GM12891 (cell line): ENCODE results near the gene SLC25A39.

Source experiments
- DNase-seq: peaks from one replicate; pipeline ENCODE4 v3.0.0; 2011; ENCODE audit warnings: low spot score; ENCODE audit not compliant: insufficient read length
- FAIRE-seq: peaks from 2 replicates; lab custom pipeline; 2011; peaks lifted over from hg19 to GRCh38; lab: Jason Lieb, UNC
- PAX5 ChIP-seq: IDR thresholded peaks from 2 replicates; pipeline ENCODE4 v1.6.1; 2011; ENCODE audit warnings: low read length, moderate library complexity, mild to moderate bottlenecking; ENCODE audit not compliant: insufficient read depth, severe bottlenecking
- POLR2A ChIP-seq: IDR thresholded peaks from 2 replicates; pipeline ENCODE4 v1.6.1; 2011; ENCODE audit warnings: low read depth, low read length, control low read depth
- POLR2AphosphoS5 ChIP-seq: IDR thresholded peaks from 2 replicates; pipeline ENCODE4 v1.6.1; 2011; ENCODE audit warnings: low read depth, low read length, control low read depth
- POU2F2 ChIP-seq: IDR thresholded peaks from 2 replicates; pipeline ENCODE4 v1.6.1; 2011; ENCODE audit warnings: low read depth, mild to moderate bottlenecking, control low read depth, low read length, moderate library complexity
- SPI1 ChIP-seq: IDR thresholded peaks from 2 replicates; pipeline ENCODE4 v1.6.1; 2011; ENCODE audit warnings: low read depth, low read length, control low read depth
- TAF1 ChIP-seq: IDR thresholded peaks from 2 replicates; pipeline ENCODE4 v1.6.1; 2011; ENCODE audit warnings: low read depth, low read length, control low read depth

Gene SLC25A39

GRCh38 chr17:44307387-44308186 lies 17.0 kb downstream of the SLC25A39 start:
- FAIRE-seq (no peak), DNase-seq (no peak)
- TF ChIP-seq POLR2AphosphoS5, result no peak
- TF ChIP-seq PAX5, result no peak
- TF ChIP-seq POLR2A, result no peak
- TF ChIP-seq TAF1, result no peak
- no peak for TF ChIP-seq SPI1
- TF ChIP-seq POU2F2, result no peak

GRCh38 chr17:44304651-44305050 lies 20.0 kb downstream of the SLC25A39 start:
- no peak for DNase-seq
- TF ChIP-seq POU2F2 (no peak), PAX5 (no peak), SPI1 (no peak), TAF1 (no peak), POLR2AphosphoS5 (no peak), POLR2A (no peak)
- FAIRE-seq, result no peak

GRCh38 chr17:44297975-44298374 lies 26.6 kb downstream of the SLC25A39 start:
- TF ChIP-seq POLR2A (no peak), POLR2AphosphoS5 (no peak), TAF1 (no peak), SPI1 (no peak), POU2F2 (no peak), PAX5 (no peak)
- FAIRE-seq, result no peak

GRCh38 chr17:44293509-44294226 lies 31.0 kb downstream of the SLC25A39 start:
- no peak for FAIRE-seq
- no peak for DNase-seq
- TF ChIP-seq POLR2AphosphoS5 (no peak), PAX5 (no peak), POU2F2 (no peak), SPI1 (no peak), POLR2A (no peak), TAF1 (no peak)

More at GRCh38 chr17:44297975-44298374, 26.6 kb downstream of the SLC25A39 start:
- DNase-seq, result no peak

- DNase-seq (no peak), FAIRE-seq (no peak)
- TF ChIP-seq PAX5 (no peak), TAF1 (no peak), POLR2AphosphoS5 (no peak), SPI1 (no peak), POLR2A (no peak), POU2F2 (no peak)
These were observed 37.0 kb downstream of the SLC25A39 start for GRCh38 chr17:44287651-44288050.

- no peak for TF ChIP-seq TAF1
- TF ChIP-seq SPI1, result no peak
- TF ChIP-seq POLR2A, result no peak
- no peak for TF ChIP-seq PAX5
- no peak for TF ChIP-seq POLR2AphosphoS5
- TF ChIP-seq POU2F2, result no peak
- DNase-seq (no peak), FAIRE-seq (no peak)
These were observed 40.6 kb downstream of the SLC25A39 start for GRCh38 chr17:44284024-44284400.

GRCh38 chr17:44283344-44284023 lies 41.1 kb downstream of the SLC25A39 start:
- no peak for DNase-seq
- TF ChIP-seq TAF1 (no peak), SPI1 (no peak), POLR2A (no peak), POU2F2 (no peak), POLR2AphosphoS5 (no peak), PAX5 (no peak)
- FAIRE-seq, result no peak

GRCh38 chr17:44282264-44282663 lies 42.4 kb downstream of the SLC25A39 start:
- FAIRE-seq, result no peak
- no peak for DNase-seq
- TF ChIP-seq SPI1 (no peak), PAX5 (no peak), POLR2AphosphoS5 (no peak), POLR2A (no peak), TAF1 (no peak), POU2F2 (no peak)

GRCh38 chr17:44281570-44281969 lies 43.1 kb downstream of the SLC25A39 start:
- DNase-seq, result no peak
- no peak for FAIRE-seq
- TF ChIP-seq PAX5 (no peak), POLR2A (no peak), SPI1 (no peak), POLR2AphosphoS5 (no peak)
